T-helper 9 cell (primary cell): ENCODE data around the gene IRS2.
"Not testable (repeated sequence)": the region's sequence is repeated elsewhere in the genome, so short reads cannot be mapped to it uniquely, and the experiment has no call there.

Experiments
- DNase-seq: peaks from one replicate; pipeline ENCODE4 v3.0.0-alpha.2; 2020

IRS2 gene

GRCh38 chr13:109750221-109750775 lies 36.1 kb downstream of the IRS2 start:
- DNase-seq, result no peak

- no peak for DNase-seq
These were observed 37.0 kb downstream of the IRS2 start for GRCh38 chr13:109749365-109749764.

- DNase-seq, result no peak
These were observed 37.7 kb downstream of the IRS2 start for GRCh38 chr13:109748677-109749076.

GRCh38 chr13:109747524-109747923 lies 38.9 kb downstream of the IRS2 start:
- DNase-seq, result no peak

GRCh38 chr13:109746364-109746763 lies 40.0 kb downstream of the IRS2 start:
- DNase-seq, result no peak

GRCh38 chr13:109745702-109746101 lies 40.7 kb downstream of the IRS2 start:
- DNase-seq, result no peak

GRCh38 chr13:109745060-109745459 lies 41.3 kb downstream of the IRS2 start:
- DNase-seq, result no peak

GRCh38 chr13:109744512-109745051 lies 41.8 kb downstream of the IRS2 start:
- no peak for DNase-seq

- no peak for DNase-seq
These were observed 42.5 kb downstream of the IRS2 start for GRCh38 chr13:109743706-109744453.

GRCh38 chr13:109741966-109742365 lies 44.4 kb downstream of the IRS2 start:
- DNase-seq, result no peak

GRCh38 chr13:109740721-109741120 lies 45.7 kb downstream of the IRS2 start:
- DNase-seq, result no peak

- no peak for DNase-seq
These were observed 46.3 kb downstream of the IRS2 start for GRCh38 chr13:109740121-109740520.

- no peak for DNase-seq
These were observed 48.1 kb downstream of the IRS2 start for GRCh38 chr13:109738298-109738746.

- no peak for DNase-seq
These were observed 48.8 kb downstream of the IRS2 start for GRCh38 chr13:109737606-109738005.

GRCh38 chr13:109737046-109737573 lies 49.3 kb downstream of the IRS2 start:
- no peak for DNase-seq

- no peak for DNase-seq
These were observed 50.9 kb downstream of the IRS2 start for GRCh38 chr13:109735436-109735966.

- DNase-seq, result no peak
These were observed 52.2 kb downstream of the IRS2 start for GRCh38 chr13:109734002-109734785.

- no peak for DNase-seq
These were observed 52.8 kb downstream of the IRS2 start for GRCh38 chr13:109733550-109733949.

- DNase-seq, result not testable (repeated sequence)
These were observed 53.8 kb downstream of the IRS2 start for GRCh38 chr13:109732470-109733170.

GRCh38 chr13:109730812-109731335 lies 55.5 kb downstream of the IRS2 start:
- no peak for DNase-seq

GRCh38 chr13:109728791-109729731 lies 57.3 kb downstream of the IRS2 start:
- no peak for DNase-seq
